NK-92 (cell line): ENCODE results near the gene TNFRSF21.
"Not testable (repeated sequence)": the region's sequence is repeated elsewhere in the genome, so short reads cannot be mapped to it uniquely, and the experiment has no call there.

Experiments
- DNase-seq: peaks from one replicate; lab custom pipeline; 2025; ENCODE audit not compliant: unreplicated experiment; lab: John Stamatoyannopoulos, UW

The TNFRSF21 gene

GRCh38 chr6:47230579-47230978 is 79.1 kb downstream of the TNFRSF21 start:
- DNase-seq, result no peak

- no peak for DNase-seq
Observed at GRCh38 chr6:47229255-47229654, 80.5 kb downstream of the TNFRSF21 start.

- not testable (repeated sequence) for DNase-seq
Observed at GRCh38 chr6:47228093-47228492, 81.6 kb downstream of the TNFRSF21 start.

- not testable (repeated sequence) for DNase-seq
Observed at GRCh38 chr6:47223251-47223650, 86.5 kb downstream of the TNFRSF21 start.

GRCh38 chr6:47221565-47221964 is 88.1 kb downstream of the TNFRSF21 start:
- DNase-seq, result no peak

GRCh38 chr6:47209632-47210031 is 100.1 kb downstream of the TNFRSF21 start:
- no peak for DNase-seq

GRCh38 chr6:47207261-47207660 is 102.4 kb downstream of the TNFRSF21 start:
- DNase-seq, result no peak

GRCh38 chr6:47206626-47207025 is 103.1 kb downstream of the TNFRSF21 start:
- no peak for DNase-seq

- DNase-seq, result no peak
Observed at GRCh38 chr6:47203938-47204611, 105.6 kb downstream of the TNFRSF21 start.

GRCh38 chr6:47203266-47203937 is 106.3 kb downstream of the TNFRSF21 start:
- DNase-seq, result no peak

GRCh38 chr6:47202644-47203205 is 107.0 kb downstream of the TNFRSF21 start:
- DNase-seq, result no peak

- no peak for DNase-seq
Observed at GRCh38 chr6:47200536-47201334, 109.0 kb downstream of the TNFRSF21 start.

- DNase-seq, result no peak
Observed at GRCh38 chr6:47197682-47198640, 111.7 kb downstream of the TNFRSF21 start.

- no peak for DNase-seq
Observed at GRCh38 chr6:47196113-47196512, 113.6 kb downstream of the TNFRSF21 start.

- no peak for DNase-seq
Observed at GRCh38 chr6:47195011-47195650, 114.6 kb downstream of the TNFRSF21 start.

- no peak for DNase-seq
Observed at GRCh38 chr6:47188588-47189021, 121.1 kb downstream of the TNFRSF21 start.

- DNase-seq, result no peak
Observed at GRCh38 chr6:47187893-47188587, 121.7 kb downstream of the TNFRSF21 start.

- DNase-seq, result no peak
Observed at GRCh38 chr6:47187113-47187512, 122.6 kb downstream of the TNFRSF21 start.

GRCh38 chr6:47182291-47182957 is 127.3 kb downstream of the TNFRSF21 start:
- no peak for DNase-seq
